Activated CD4-positive, alpha-beta T cell treated with anti-CD3 and anti-CD28 coated beads, Interleukin-2, amount 10 ng/mL, durations not matched to agents 7 days and 5 days (primary cell): ENCODE measurements around the gene FAM9A. TPM values are rescaled to one million over a fixed set of nuclear protein-coding genes. Genes with fewer than 3 reads are reported as not detected.

Experiments
- CTCF ChIA-PET: fragments of 350-600 bp; sonication (Branson Sonifier 250); formaldehyde crosslinking; loops from one replicate; lab custom pipeline; 2021; ENCODE audit warnings: antibody characterized with exemption; lab: Charles Lee
- POLR2A ChIA-PET: fragments of 350-600 bp; sonication (Branson Sonifier 250); formaldehyde crosslinking; loops from one replicate; lab custom pipeline; 2021; ENCODE audit warnings: antibody characterized with exemption; lab: Charles Lee
- DNase-seq: peaks from one replicate; pipeline ENCODE4 v3.0.0-alpha.2; 2020
- H3K27ac Mint-ChIP-seq: one replicate; pipeline ENCODE4 v1.8.0; 2021; ENCODE audit warnings: mild to moderate bottlenecking, moderate library complexity, mixed read lengths
- H3K27me3 Mint-ChIP-seq: one replicate; pipeline ENCODE4 v1.8.0; 2021; ENCODE audit warnings: mixed read lengths
- H3K36me3 Mint-ChIP-seq: one replicate; pipeline ENCODE4 v1.8.0; 2021; ENCODE audit warnings: low read depth, mixed read lengths
- H3K4me1 Mint-ChIP-seq: one replicate; pipeline ENCODE4 v1.8.0; 2021; ENCODE audit warnings: mixed read lengths
- H3K4me3 Mint-ChIP-seq: one replicate; pipeline ENCODE4 v1.8.0; 2021; ENCODE audit warnings: mild to moderate bottlenecking, moderate library complexity, mixed read lengths
- H3K9me3 Mint-ChIP-seq: one replicate; pipeline ENCODE4 v1.8.0; 2021; ENCODE audit warnings: mixed read lengths
- total RNA-seq, 2 experiments: library from RNA; stranded (reverse); gene quantifications; one replicate each; pipeline ENCODE4 v1.2.3, GENCODE V29; 2021

Gene FAM9A
- total RNA-seq, 2 experiments from 2014 or later, result not detected

DNA sequence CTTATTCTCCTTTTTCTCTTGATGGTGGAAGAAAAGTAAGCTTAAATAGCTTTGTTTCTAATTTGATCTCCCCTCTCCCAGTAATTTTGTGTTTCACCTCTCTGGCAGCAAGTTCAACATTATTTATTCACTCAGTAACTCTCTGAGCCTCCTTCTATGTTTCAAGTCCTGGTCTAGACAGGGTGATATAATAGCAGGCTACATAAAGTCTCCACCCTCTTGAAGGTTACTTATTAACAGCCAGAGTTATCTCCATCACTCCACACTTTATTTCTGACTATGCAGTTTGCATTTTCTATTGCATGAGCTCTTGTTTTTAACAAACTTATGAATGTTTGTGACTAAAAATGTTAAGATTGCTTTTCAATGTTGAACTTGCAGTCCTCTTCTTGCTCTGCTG, 51.5 kb downstream of the FAM9A start:
- no peak overlapping the region for H3K4me3 Mint-ChIP-seq
- H3K9me3 Mint-ChIP-seq, result no peaks in the 10 kb centered on the region
- ChIA-PET CTCF (no interaction called here), POLR2A (no interaction called here)
- no peaks in the 10 kb centered on the region for H3K36me3 Mint-ChIP-seq
- no peak overlapping the region for H3K27ac Mint-ChIP-seq
- no peaks in the 10 kb centered on the region for H3K4me1 Mint-ChIP-seq
- no peak for DNase-seq
- H3K27me3 Mint-ChIP-seq, result peaks cover 6% of the 10 kb centered on the region

GRCh38 chrX:8748855-8749254, 52.3 kb downstream of the FAM9A start:
- no peak for DNase-seq

DNA sequence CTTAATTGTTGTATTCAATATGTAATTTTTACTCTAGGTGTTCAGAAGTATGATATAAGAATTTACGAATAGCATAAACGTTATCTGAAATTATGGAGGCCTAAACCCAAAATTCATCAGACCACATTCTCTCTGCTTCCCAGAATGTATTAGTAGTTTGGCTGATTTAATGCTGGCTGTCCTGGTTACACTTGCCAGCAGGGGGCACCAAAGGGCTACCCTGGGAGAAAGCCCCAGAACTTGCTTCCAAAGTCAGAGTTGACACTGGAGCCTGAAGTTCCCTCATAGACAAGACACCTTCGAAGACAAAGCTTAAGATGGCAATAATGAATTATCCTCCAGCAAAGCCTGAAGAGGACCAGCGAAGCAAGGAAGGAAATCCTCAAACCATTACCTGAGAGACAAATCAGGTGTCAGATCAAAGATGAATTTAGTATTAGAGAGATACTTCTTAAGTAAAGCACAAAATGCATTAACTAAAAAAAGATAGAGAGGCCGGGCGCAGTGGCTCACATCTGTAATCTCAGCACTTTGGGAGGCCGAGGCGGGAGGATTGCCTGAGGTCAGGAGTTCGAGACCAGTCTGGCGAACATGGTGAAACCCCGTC, 58.0 kb downstream of the FAM9A start:
- H3K9me3 Mint-ChIP-seq, result no peaks in the 10 kb centered on the region
- CTCF ChIA-PET, result interaction anchor here (0.5 kb wide), 1 partner anchor 40 kb away, joined by 3 read pairs; no protein-coding TSS in a partner anchor

More at GRCh38 chrX:8748855-8749254, 52.3 kb downstream of the FAM9A start:
- H3K4me3 Mint-ChIP-seq, result no peak overlapping the region
- ChIA-PET POLR2A (no interaction called here), CTCF (no interaction called here)
- H3K4me1 Mint-ChIP-seq, result no peaks in the 10 kb centered on the region
- no peak overlapping the region for H3K27ac Mint-ChIP-seq
- H3K27me3 Mint-ChIP-seq, result peaks cover 6% of the 10 kb centered on the region
- H3K36me3 Mint-ChIP-seq, result no peaks in the 10 kb centered on the region
- no peaks in the 10 kb centered on the region for H3K9me3 Mint-ChIP-seq

GRCh38 chrX:8741981-8742380, 59.2 kb downstream of the FAM9A start:
- H3K4me3 Mint-ChIP-seq, result no peak overlapping the region
- H3K36me3 Mint-ChIP-seq, result no peaks in the 10 kb centered on the region
- H3K4me1 Mint-ChIP-seq, result no peaks in the 10 kb centered on the region
- DNase-seq, result no peak
- ChIA-PET CTCF (interaction anchor here (0.8 to 1.0 kb wide), 2 partner anchors 9 to 10 kb away, joined by 3 read pairs; no protein-coding TSS in a partner anchor), POLR2A (no interaction called here)
- H3K9me3 Mint-ChIP-seq, result no peaks in the 10 kb centered on the region
- H3K27me3 Mint-ChIP-seq, result no peaks in the 10 kb centered on the region
- H3K27ac Mint-ChIP-seq, result no peak overlapping the region

More for the DNA sequence above, 58.0 kb downstream of the FAM9A start:
- Mint-ChIP-seq H3K4me1 (no peaks in the 10 kb centered on the region), H3K27ac (no peak overlapping the region), H3K36me3 (no peaks in the 10 kb centered on the region), H3K27me3 (no peaks in the 10 kb centered on the region), H3K4me3 (no peak overlapping the region)
- POLR2A ChIA-PET, result no interaction called here
- peak; percentile 51 for DNase-seq

Other genes starting within 250 kb of the FAM9A start
- gene ANOS1, start 69.2 kb downstream of the FAM9A start, total RNA-seq, result under 1 TPM in 1 of 2 experiments, not detected in 1; 0.02 TPM
- gene FAM9B, start 232.7 kb upstream of the FAM9A start, total RNA-seq, result not detected